ENCODE measurements around the gene BFSP2. TPM values are rescaled to one million over a fixed set of nuclear protein-coding genes. Genes with fewer than 3 reads are reported as not detected.
A peak's percentile ranks its signal among the peaks of the same experiment; 100 is the strongest.

Gene BFSP2
- total and polyA plus RNA-seq, 2 of the 4 experiments (the other 2 are of a cell fraction), result not detected

GRCh38 chr3:133466531-133467386 lies 66.9 kb downstream of the BFSP2 start (continued):
- TF ChIP-seq, protein P1, sequence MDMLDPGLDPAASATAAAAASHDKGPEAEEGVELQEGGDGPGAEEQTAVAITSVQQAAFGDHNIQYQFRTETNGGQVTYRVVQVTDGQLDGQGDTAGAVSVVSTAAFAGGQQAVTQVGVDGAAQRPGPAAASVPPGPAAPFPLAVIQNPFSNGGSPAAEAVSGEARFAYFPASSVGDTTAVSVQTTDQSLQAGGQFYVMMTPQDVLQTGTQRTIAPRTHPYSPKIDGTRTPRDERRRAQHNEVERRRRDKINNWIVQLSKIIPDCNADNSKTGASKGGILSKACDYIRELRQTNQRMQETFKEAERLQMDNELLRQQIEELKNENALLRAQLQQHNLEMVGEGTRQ (IDR thresholded peaks at IDR 0.05; ENCODE audit: low read depth, low read length), result no peak

GRCh38 chr3:133467780-133468179 lies 67.9 kb downstream of the BFSP2 start:
- no peak overlapping the region for H2AK5ac ChIP-seq (ENCODE audit: low read depth, low read length)
- H3K18ac ChIP-seq (ENCODE audit: low read depth, low read length), result no peak overlapping the region
- H3K56ac ChIP-seq (ENCODE audit: extremely low read depth, insufficient read depth, low read length), result no peak overlapping the region
- H2BK120ac ChIP-seq (ENCODE audit: low read depth, low read length), result no peak overlapping the region
- H3K4ac ChIP-seq (ENCODE audit: low read depth, low read length), result no peak overlapping the region
- no peak overlapping the region for H2BK15ac ChIP-seq (ENCODE audit: low read depth, low read length)
- H4K20me1 ChIP-seq (ENCODE audit: insufficient read depth, low read length), result no peaks in the 10 kb centered on the region
- no peak overlapping the region for H2AFZ ChIP-seq (replicated peaks; ENCODE audit: low read length, poor library complexity)
- no peak overlapping the region for H4K5ac ChIP-seq (ENCODE audit: low read depth, low read length)
- no peaks in the 10 kb centered on the region; the same call in 1 of the 2 replicates for H3K27me3 ChIP-seq (ENCODE audit: control insufficient read depth, insufficient read depth, low read length)
- H4K8ac ChIP-seq (ENCODE audit: low read depth in 2 of 2, low read length in 2 of 2), result no peak overlapping the region
- 0 out of 2 replicates have a peak, but pooled peaks cover 1% of the 10 kb centered on the region for H3K4me1 ChIP-seq (ENCODE audit: control insufficient read depth, insufficient read depth, low read length)
- CTCF ChIA-PET, result no interaction called here
- BruUV-seq (replicated peaks), result no TSS peak
- dilution Hi-C loops (cut with HindIII; ENCODE audit: low sequenced_read_pairs, unreplicated experiment), result no loop called here
- H3K9ac ChIP-seq (ENCODE audit: low read depth, low read length), result no peak overlapping the region
- no peaks in the 10 kb centered on the region for H3K9me1 ChIP-seq (ENCODE audit: insufficient read depth, low read length)
- no CpG with 5 or more reads among the region's 2 CpGs for WGBS, 2 experiments (ENCODE audit: extremely low coverage in 2 of 2, insufficient read length in 1 of 2)
- H3K23ac ChIP-seq (ENCODE audit: low read depth, low read length), result no peak overlapping the region
- DNase-seq (no peak), ATAC-seq (ENCODE audit: low read depth) (no peak)
- POLR2A ChIA-PET (ENCODE audit: unreplicated experiment), result no interaction called here
- H2AK9ac ChIP-seq (replicated peaks; ENCODE audit: low read depth, low read length, poor library complexity), result no peak overlapping the region
- no peak overlapping the region for H4K91ac ChIP-seq (ENCODE audit: insufficient read depth, low read depth, low read length)
- H2BK5ac ChIP-seq (ENCODE audit: low read depth, low read length, poor library complexity, severe bottlenecking), result no peak overlapping the region
- peak overlapping the region; percentile 25; the same call in 1 of the 2 replicates for H3K4me2 ChIP-seq (ENCODE audit: low read depth, low read length)
- H3K79me1 ChIP-seq (ENCODE audit: low read depth in 1 of 2, low read length in 2 of 2), result no peaks in the 10 kb centered on the region
- H3K27ac ChIP-seq (ENCODE audit: insufficient read depth, low read length), result no peak overlapping the region
- intact Hi-C loops (cut with micrococcal nuclease), result no loop called here
- no peak overlapping the region for H3K4me3 ChIP-seq (ENCODE audit: insufficient read depth, low read depth, low read length)
- in situ Hi-C loops (cut with MboI; ENCODE audit: low sequenced_read_pairs), result loop anchor here (5.0 to 25.0 kb wide), 2 partner anchors 110 to 345 kb away; partner anchors contain the start of gene SRPRB
- no peaks in the 10 kb centered on the region for H3K36me3 ChIP-seq (ENCODE audit: control insufficient read depth, insufficient read depth, low read length)
- TF ChIP-seq MXI1 (IDR thresholded peaks at IDR 0.05; ENCODE audit: borderline replicate concordance, low read depth, low read length) (no peak), RCOR1 (IDR thresholded peaks at IDR 0.05; ENCODE audit: insufficient replicate concordance, low read length) (no peak), RAD21 (IDR thresholded peaks at IDR 0.05; ENCODE audit: low read length) (no peak), BHLHE40 (IDR thresholded peaks at IDR 0.05; ENCODE audit: low read depth, low read length) (no peak), SMC3 (IDR thresholded peaks at IDR 0.05; ENCODE audit: low read depth, low read length) (no peak), NFE2L2 (IDR thresholded peaks at IDR 0.05; ENCODE audit: low read depth, low read length) (no peak), POLR2A (IDR thresholded peaks at IDR 0.05; ENCODE audit: low read depth, low read length) (no peak), FOS (IDR thresholded peaks at IDR 0.05; ENCODE audit: low read depth, low read length) (no peak), CHD1 (IDR thresholded peaks at IDR 0.05; ENCODE audit: low read depth, low read length) (no peak)
- no peaks in the 10 kb centered on the region for H3K9me3 ChIP-seq (ENCODE audit: control insufficient read depth, insufficient read depth, low read length)
- H3K14ac ChIP-seq (replicated peaks; ENCODE audit: low read depth, low read length), result no peak overlapping the region
- H2BK20ac ChIP-seq (ENCODE audit: low read depth, low read length), result no peak overlapping the region
